Left lung (tissue), 10 donors: ENCODE results near the gene FRMD4B. TPM values are rescaled to one million over a fixed set of nuclear protein-coding genes. Genes with fewer than 3 reads are reported as not detected.
A peak's percentile ranks its signal among the peaks of the same experiment; 100 is the strongest.

Source experiments
- ATAC-seq: fragments of 200-7000 bp; cut with Tn5 transposase; one replicate; pipeline ENCODE4 v1.9.1; 2020; ENCODE audit warnings: moderate library complexity
- DNase-seq, 4 donors: peaks; one replicate each; pipeline ENCODE4 v3.0.0-alpha.2; 2013 to 2020
- H3K27ac ChIP-seq, 2 donors: fragments of 200-600 bp; sonication (generic) in 1 of 2; one replicate each; pipeline versions ENCODE4 v1.5.0 to v1.8.0; 2020 to 2021
- H3K27me3 ChIP-seq, 2 donors: fragments of 200-600 bp; sonication (generic) in 1 of 2; one replicate each; pipeline versions ENCODE4 v1.5.0 to v1.8.0; 2020 to 2021
- H3K36me3 ChIP-seq, 2 donors: fragments of 200-600 bp; sonication (generic) in 1 of 2; one replicate each; pipeline versions ENCODE4 v1.5.0 to v1.8.0; 2020 to 2021
- H3K4me1 ChIP-seq, 2 donors: fragments of 200-600 bp; one replicate each; pipeline ENCODE4 v1.8.0; 2021
- H3K4me3 ChIP-seq, 2 donors: fragments of 200-600 bp; sonication (generic) in 1 of 2; one replicate each; pipeline versions ENCODE4 v1.5.0 to v1.8.0; 2020 to 2021; ENCODE audit warnings: mild to moderate bottlenecking in 1 of 2
- H3K9me3 ChIP-seq, 2 donors: fragments of 200-600 bp; sonication (generic) in 1 of 2; one replicate each; pipeline versions ENCODE4 v1.5.0 to v1.8.0; 2020 to 2021
- CTCF ChIP-seq, 2 donors: fragments of 200-600 bp; sonication (generic) in 1 of 2; IDR thresholded peaks; one replicate each; pipeline versions ENCODE4 v1.5.0 to v1.8.0; 2021; ENCODE audit warnings: antibody characterized with exemption in 2 of 2
- intact Hi-C, 2 donors: fragments of 100-400 bp; cut with DNase I; formaldehyde crosslinking; loops; one replicate each; pipeline versions ENCODE4 v1.11.2 to v1.14.2; 2022
- polyA plus RNA-seq, 6 donors: library from polyadenylated mRNA; unstranded; fragments of 120-200 nt; gene quantifications; one replicate each; pipeline ENCODE4 v1.2.1, GENCODE V29; 2013; ENCODE audit not compliant: insufficient read length in 6 of 6
- total RNA-seq, 2 donors: library from RNA; stranded (reverse); fragmentation: NEBNext Ultra II Directional; extraction: Animal tissue kit (Norgen Biotek cat#: 25700); gene quantifications; one replicate each; pipeline ENCODE4 v1.2.1, GENCODE V29; 2021
- donor health status: DM: no; HTN: yes; CAD: no.
- donor health status: DM: no; HTN: no; CAD: no.

FRMD4B gene
- total and polyA plus RNA-seq, 8 donors, result 49.0 to 78.7 (median 71.1) TPM

GRCh38 chr3:69389520-69390248 is 3.8 kb upstream of the FRMD4B start:
- intact Hi-C loops, result loop anchor here in 1 of 2 donors (10.0 kb wide), 1 partner anchor 55 kb away; no protein-coding TSS in a partner anchor
- Histone ChIP-seq H3K36me3 (no peaks in the 10 kb centered on the region), H3K27ac (no peak overlapping the region), H3K4me1 (peaks cover 5 to 41% of the 10 kb centered on the region in 2 donors), H3K9me3 (no peaks in the 10 kb centered on the region), H3K27me3 (peaks cover 0 to 14% of the 10 kb centered on the region in 2 donors), H3K4me3 (no peak overlapping the region)
- no peak for ATAC-seq
- TF ChIP-seq CTCF (IDR thresholded peaks at IDR 0.05), result no peak
- DNase-seq, result no peak

- intact Hi-C loops, result no loop called here
- H3K27ac ChIP-seq, result no peak overlapping the region
- no peak for TF ChIP-seq CTCF (IDR thresholded peaks at IDR 0.05)
- no peaks in the 10 kb centered on the region for H3K9me3 ChIP-seq
- no peak overlapping the region for H3K4me3 ChIP-seq
- H3K36me3 ChIP-seq, result no peaks in the 10 kb centered on the region
- ATAC-seq (no peak), DNase-seq (no peak)
- H3K27me3 ChIP-seq, result peaks cover 0 to 14% of the 10 kb centered on the region in 2 donors
- H3K4me1 ChIP-seq, result peaks cover 5 to 49% of the 10 kb centered on the region in 2 donors
Observed at GRCh38 chr3:69388241-69388640, 2.4 kb upstream of the FRMD4B start.

GRCh38 chr3:69386556-69387385 is 883 bp upstream of the FRMD4B start:
- Histone ChIP-seq H3K27me3 (peaks cover 0 to 14% of the 10 kb centered on the region in 2 donors), H3K4me3 (peak overlapping the region; percentile 56 to 58), H3K36me3 (no peaks in the 10 kb centered on the region), H3K9me3 (no peaks in the 10 kb centered on the region), H3K27ac (peak overlapping the region; percentile 74 to 79), H3K4me1 (peaks cover 5 to 49% of the 10 kb centered on the region in 2 donors)
- no peak for TF ChIP-seq CTCF (IDR thresholded peaks at IDR 0.05)
- ATAC-seq (peak; percentile 4), DNase-seq (no peak)
- intact Hi-C loops, result no loop called here

GRCh38 chr3:69385123-69385722 is 665 bp downstream of the FRMD4B start:
- Histone ChIP-seq H3K27me3 (peaks cover 0 to 14% of the 10 kb centered on the region in 2 donors), H3K4me1 (peaks cover 8 to 49% of the 10 kb centered on the region in 2 donors), H3K9me3 (no peaks in the 10 kb centered on the region), H3K4me3 (peak overlapping the region; percentile 56 to 58), H3K27ac (peak overlapping the region; percentile 74 to 79), H3K36me3 (no peaks in the 10 kb centered on the region)
- intact Hi-C loops, result no loop called here
- DNase-seq (no peak), ATAC-seq (peak; percentile 43)
- no peak for TF ChIP-seq CTCF (IDR thresholded peaks at IDR 0.05)
